Heart left ventricle (tissue), 13 donors: ENCODE results near the gene TRIM74.
"Not testable (repeated sequence)": the region's sequence is repeated elsewhere in the genome, so short reads cannot be mapped to it uniquely, and the experiment has no call there.

ENCODE experiments used
- CTCF ChIP-seq, 12 donors: fragments of 200-600 bp; sonication (generic) in 4 of 12; IDR thresholded peaks; one replicate each; pipeline versions ENCODE4 v1.5.0 to v1.8.0; 2018 to 2022; ENCODE audit warnings: antibody characterized with exemption in 12 of 12, mild to moderate bottlenecking in 5 of 12
- POLR2A ChIP-seq, 2 donors: fragments of 450-650 bp; IDR thresholded peaks; one replicate each; pipeline ENCODE4 v1.6.1; 2017; ENCODE audit warnings: antibody characterized with exemption in 2 of 2, mild to moderate bottlenecking in 2 of 2, moderate library complexity in 2 of 2
- donor health status: ischemic (EF 13 %, LVEDD 7.1; RV severe dilation, severe dysfunction).
- donor health status: DM: no; HTN: yes; CAD: no.
- donor health status: DM: no; HTN: no; CAD: no.
- donor health status: ischemic (EF 25% LVEDD 6.9; RV normal size, moderate dysfunction).
- donor health status: ischemic (EF 25% LVEDD 5.7; RV mildly dilated, moderate dysfunction).
- donor health status: ischemic (EF 35%, LVEDD 5.7; RV mildly dilated, moderate dysfunction).
- donor health status: nonischemic (EF 11% LVEDD 7.7; RV severe dilation, severe dysfunction).
- donor health status: DM: yes; HTN: yes; CAD: no.
- donor health status: PGD.
- donor health status: ischemic (EF 29% LVEDD 5.4; RV normal size, mild dysfunction).
- donor health status: nonischemic (EF 23%, LVEDD 6.1; RV moderate dilation, normal function).

- TF ChIP-seq POLR2A, CTCF (IDR thresholded peaks at IDR 0.05): not testable (repeated sequence)
Observed at GRCh38 chr7:72997887-72998468, 28.7 kb upstream of the TRIM74 start.
